ENCODE measurements around the gene F10.

Gene F10

DNA sequence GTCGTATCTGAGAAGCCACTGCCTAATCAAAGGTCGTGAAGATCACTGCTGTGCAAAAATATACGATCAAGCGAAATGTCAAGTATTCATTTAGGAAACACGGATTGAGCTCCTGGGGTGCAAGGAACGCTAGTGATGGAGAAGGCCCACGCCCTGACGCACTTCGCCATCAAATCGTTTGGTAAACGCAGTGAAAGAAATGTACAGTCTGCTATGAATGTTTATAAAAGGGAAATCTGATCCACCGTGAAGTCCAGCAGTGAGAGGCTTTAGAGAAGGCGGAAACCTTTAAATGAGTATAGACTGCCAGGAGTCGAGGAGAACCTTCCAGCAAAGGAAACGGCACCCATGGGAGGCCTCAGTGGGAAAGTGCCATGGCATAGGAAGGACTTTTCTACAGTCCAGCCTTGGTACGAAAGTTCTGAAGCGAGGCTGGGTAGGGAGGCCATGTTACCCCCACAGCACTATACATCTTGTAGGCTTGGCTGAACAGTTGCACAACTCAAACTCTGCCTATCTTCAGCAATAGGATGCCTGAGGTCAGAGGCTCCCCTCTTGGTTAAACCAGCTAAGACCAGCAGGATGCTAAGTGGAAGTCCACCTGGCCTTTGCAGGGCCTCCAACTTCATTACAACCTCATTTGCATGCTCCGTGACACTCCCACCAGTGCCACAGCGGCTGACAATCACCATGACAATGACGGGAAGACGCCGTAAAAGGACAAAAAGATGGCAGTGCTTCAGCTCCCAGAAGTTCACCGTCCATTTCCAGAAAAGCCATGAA lies 65.5 kb downstream of the F10 start:
- TF ChIP-seq CTCF (conservative IDR thresholded peaks at IDR 0.05) (no peak), ZFX (IDR thresholded peaks at IDR 0.05) (no peak)
- H3K27ac ChIP-seq = no peak overlapping the region

DNA sequence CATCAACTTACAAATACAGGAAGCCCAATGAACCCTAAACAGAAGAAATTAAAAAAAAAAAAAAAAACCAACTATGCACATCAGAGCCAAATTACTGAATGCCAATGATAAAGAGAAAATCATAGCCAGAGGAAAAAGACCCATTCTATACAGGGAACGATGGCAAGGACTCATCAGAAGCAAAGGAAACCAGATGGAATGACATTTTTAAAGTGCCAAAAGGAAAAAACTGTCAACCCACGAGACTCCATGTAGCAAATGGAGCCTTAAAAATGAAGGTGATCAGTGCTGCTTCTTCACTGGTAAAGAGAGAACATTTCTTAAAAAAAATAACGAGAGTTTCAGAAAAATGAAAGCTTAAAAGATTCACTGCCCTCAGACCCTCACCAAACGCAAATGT lies 67.6 kb downstream of the F10 start:
- TF ChIP-seq CTCF (conservative IDR thresholded peaks at IDR 0.05) = no peak
- TF ChIP-seq ZFX (IDR thresholded peaks at IDR 0.05) = no peak

GRCh38 chr13:113192279-113192678 lies 69.7 kb downstream of the F10 start:
- no peak overlapping the region for H3K27ac ChIP-seq
- TF ChIP-seq ZFX (IDR thresholded peaks at IDR 0.05) = no peak
- TF ChIP-seq CTCF (conservative IDR thresholded peaks at IDR 0.05) = no peak

More for the DNA sequence above, 67.6 kb downstream of the F10 start:
- no peak overlapping the region for H3K27ac ChIP-seq

DNA sequence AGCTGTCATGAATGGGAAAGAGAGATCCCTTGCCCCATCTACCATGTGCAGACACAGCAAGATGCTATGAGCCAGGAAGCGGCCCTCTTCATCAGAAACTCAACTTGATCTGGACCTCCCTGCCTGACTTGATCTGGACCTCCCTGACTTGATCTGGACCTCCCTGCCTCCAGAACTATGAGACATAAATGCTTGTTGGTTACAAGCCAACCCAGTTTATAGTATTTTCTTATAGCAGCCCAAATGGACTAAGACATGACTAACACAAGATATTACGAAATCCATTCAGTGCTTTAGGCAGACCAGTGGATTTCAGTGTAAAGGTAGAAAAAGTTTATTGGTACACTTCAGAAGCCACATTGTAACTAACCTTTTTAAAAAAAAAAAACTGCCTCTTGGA lies 70.3 kb downstream of the F10 start:
- H3K27ac ChIP-seq = no peak overlapping the region
- TF ChIP-seq CTCF (conservative IDR thresholded peaks at IDR 0.05) (no peak), ZFX (IDR thresholded peaks at IDR 0.05) (no peak)

- peak overlapping the region; percentile 83 for H3K27ac ChIP-seq
- TF ChIP-seq ZFX (IDR thresholded peaks at IDR 0.05) (no peak), CTCF (conservative IDR thresholded peaks at IDR 0.05) (no peak)
Observed at GRCh38 chr13:113195360-113195759, 72.8 kb downstream of the F10 start.

DNA sequence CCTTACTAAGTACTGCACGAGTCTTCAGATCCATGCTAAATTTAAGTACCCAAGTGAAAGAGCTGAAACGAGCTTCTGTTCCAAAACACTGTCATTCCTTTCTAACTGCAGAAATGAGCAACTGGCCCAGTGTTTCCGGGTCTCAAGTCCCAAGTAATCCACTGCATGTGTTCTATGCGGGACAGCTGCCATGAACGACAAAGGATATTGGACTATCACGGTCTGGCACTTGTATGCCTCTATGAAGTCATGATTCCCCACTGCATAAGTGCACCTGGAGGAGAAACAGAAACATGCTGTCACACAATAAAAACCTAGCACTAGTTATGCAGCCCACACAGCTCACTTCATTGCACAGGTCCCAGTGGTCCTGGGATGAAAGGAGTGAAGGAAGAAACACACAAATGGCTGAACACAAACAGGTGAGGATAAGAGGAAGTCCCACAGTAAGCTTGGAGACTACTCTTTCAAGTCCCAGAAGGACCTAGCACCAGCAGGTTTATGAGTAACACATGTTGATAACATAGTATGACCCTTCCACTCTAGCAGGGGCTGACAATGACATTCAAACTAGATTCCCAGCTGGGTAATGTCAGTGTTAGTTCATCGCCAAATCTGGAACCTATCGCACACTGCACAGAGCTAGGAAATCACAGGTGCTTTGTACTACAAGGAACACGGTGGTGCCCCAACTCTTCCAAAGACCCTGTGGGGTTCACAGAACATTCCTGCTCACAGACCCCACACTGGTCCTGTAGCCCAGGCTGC lies 74.6 kb downstream of the F10 start:
- H3K27ac ChIP-seq = peak overlapping the region; percentile 91
- TF ChIP-seq ZFX (IDR thresholded peaks at IDR 0.05) (no peak), CTCF (conservative IDR thresholded peaks at IDR 0.05) (no peak)

Data from C4-2B (cell line).